ENCODE measurements around the gene SCNN1G. TPM values are rescaled to one million over a fixed set of nuclear protein-coding genes. Genes with fewer than 3 reads are reported as not detected.

The SCNN1G gene
- total RNA-seq, 4 donors from 2014 or later = 3.4 to 6.5 (median 5.6) TPM

GRCh38 chr16:23182206-23182678, 303 bp upstream of the SCNN1G start:
- WGBS, 2 donors = 9 to 12% methylated on average over 11 to 15 of the region's 33 CpGs

GRCh38 chr16:23183543-23183862, 958 bp downstream of the SCNN1G start:
- TF ChIP-seq CTCF (IDR thresholded peaks at IDR 0.05) (no peak), POLR2A (IDR thresholded peaks at IDR 0.05) (no peak)
- H3K4me1 ChIP-seq = peaks cover 9 to 15% of the 10 kb centered on the region in 2 donors
- H3K9me3 ChIP-seq = no peaks in the 10 kb centered on the region
- no peaks in the 10 kb centered on the region for H3K36me3 ChIP-seq
- 19 to 33% methylated on average over 2 to 4 of the region's 4 CpGs for WGBS, 2 donors
- peak overlapping the region in 1 of 3 donors; percentile 50 for H3K4me3 ChIP-seq (replicated peaks in 1 of 3)
- intact Hi-C loops (cut with DNase I) = loop anchor here (5.0 kb wide), 1 partner anchor 249 kb away; no protein-coding TSS in a partner anchor
- no peak for DNase-seq
- peak overlapping the region; percentile 48 to 73 (median 68) for H3K27ac ChIP-seq
- H3K27me3 ChIP-seq = no peaks in the 10 kb centered on the region

More at GRCh38 chr16:23182206-23182678, 303 bp upstream of the SCNN1G start:
- Histone ChIP-seq H3K9me3 (no peaks in the 10 kb centered on the region), H3K4me3 (replicated peaks in 1 of 3) (peak overlapping the region in 1 of 3 donors; percentile 50), H3K27me3 (no peaks in the 10 kb centered on the region), H3K36me3 (no peaks in the 10 kb centered on the region), H3K4me1 (peaks cover 9 to 15% of the 10 kb centered on the region in 2 donors), H3K27ac (peak overlapping the region in 2 of 3 donors; percentile 57 to 73)
- no peak for TF ChIP-seq POLR2A (IDR thresholded peaks at IDR 0.05)
- TF ChIP-seq CTCF (IDR thresholded peaks at IDR 0.05) = peak; percentile 92 to 100 (median 98)
- peak; percentile 89 to 92 for DNase-seq
- intact Hi-C loops (cut with DNase I) = loop anchor here (5.0 kb wide), 1 partner anchor 250 kb away; no protein-coding TSS in a partner anchor

- H3K36me3 ChIP-seq = no peaks in the 10 kb centered on the region
- intact Hi-C loops (cut with DNase I) = no loop called here
- peaks cover 9 to 15% of the 10 kb centered on the region in 2 donors for H3K4me1 ChIP-seq
- no peak overlapping the region for H3K27ac ChIP-seq
- no peaks in the 10 kb centered on the region for H3K9me3 ChIP-seq
- H3K27me3 ChIP-seq = no peaks in the 10 kb centered on the region
- H3K4me3 ChIP-seq (replicated peaks in 1 of 3) = no peak overlapping the region
- DNase-seq = no peak
- WGBS, 2 donors = 59 to 77% methylated on average over 5 to 11 of the region's 11 CpGs
- TF ChIP-seq CTCF (IDR thresholded peaks at IDR 0.05) = no peak
- TF ChIP-seq POLR2A (IDR thresholded peaks at IDR 0.05) = no peak
Observed at GRCh38 chr16:23185656-23186055, 3.1 kb downstream of the SCNN1G start.

DNA sequence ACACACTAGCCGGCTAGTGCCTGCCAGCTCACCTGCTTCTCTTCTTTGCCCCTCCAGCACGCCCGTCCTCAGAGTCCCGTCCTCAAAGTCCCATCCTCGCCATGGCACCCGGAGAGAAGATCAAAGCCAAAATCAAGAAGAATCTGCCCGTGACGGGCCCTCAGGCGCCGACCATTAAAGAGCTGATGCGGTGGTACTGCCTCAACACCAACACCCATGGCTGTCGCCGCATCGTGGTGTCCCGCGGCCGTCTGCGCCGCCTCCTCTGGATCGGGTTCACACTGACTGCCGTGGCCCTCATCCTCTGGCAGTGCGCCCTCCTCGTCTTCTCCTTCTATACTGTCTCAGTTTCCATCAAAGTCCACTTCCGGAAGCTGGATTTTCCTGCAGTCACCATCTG, 3.6 kb downstream of the SCNN1G start:
- H3K27me3 ChIP-seq = no peaks in the 10 kb centered on the region
- intact Hi-C loops (cut with DNase I) = no loop called here
- no peaks in the 10 kb centered on the region for H3K36me3 ChIP-seq
- peaks cover 9 to 15% of the 10 kb centered on the region in 2 donors for H3K4me1 ChIP-seq
- no peak for TF ChIP-seq CTCF (IDR thresholded peaks at IDR 0.05)
- no peak for TF ChIP-seq POLR2A (IDR thresholded peaks at IDR 0.05)
- WGBS, 2 donors = 91% methylated on average over 24 of the region's 24 CpGs
- H3K4me3 ChIP-seq (replicated peaks in 1 of 3) = no peak overlapping the region
- H3K9me3 ChIP-seq = no peaks in the 10 kb centered on the region
- no peak for DNase-seq
- H3K27ac ChIP-seq = no peak overlapping the region

GRCh38 chr16:23187341-23187740, 4.8 kb downstream of the SCNN1G start:
- no peak overlapping the region for H3K27ac ChIP-seq
- H3K4me3 ChIP-seq (replicated peaks in 1 of 3) = no peak overlapping the region
- peaks cover 6 to 11% of the 10 kb centered on the region in 2 donors for H3K4me1 ChIP-seq
- no peak for TF ChIP-seq POLR2A (IDR thresholded peaks at IDR 0.05)
- TF ChIP-seq CTCF (IDR thresholded peaks at IDR 0.05) = no peak
- H3K36me3 ChIP-seq = no peaks in the 10 kb centered on the region
- intact Hi-C loops (cut with DNase I) = no loop called here
- no peaks in the 10 kb centered on the region for H3K27me3 ChIP-seq
- WGBS, 2 donors = 58 to 60% methylated on average over 3 of the region's 3 CpGs
- no peaks in the 10 kb centered on the region for H3K9me3 ChIP-seq
- no peak for DNase-seq
